ENCODE measurements around the gene ELAVL4.

DNA sequence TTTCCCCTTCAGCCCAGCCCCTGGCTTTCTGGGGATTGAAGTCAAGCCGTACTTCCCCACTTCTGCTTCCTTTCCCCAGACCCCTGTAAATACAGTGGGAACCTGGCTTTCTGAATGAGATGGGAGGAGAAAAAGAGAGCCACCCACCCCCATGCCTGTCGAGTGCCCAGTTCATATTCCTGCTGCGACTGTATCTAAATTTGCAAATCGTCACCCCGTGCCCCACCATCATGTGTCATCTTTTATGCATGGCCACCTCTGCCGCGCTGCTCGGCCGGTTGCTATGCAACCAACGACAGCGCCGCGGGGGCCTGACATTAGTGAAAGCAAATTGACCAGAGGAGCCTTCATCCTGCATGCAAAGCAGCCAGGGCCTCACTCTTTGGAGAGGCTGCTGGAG lies 143.0 kb downstream of the ELAVL4 start:
- TF ChIP-seq, protein P1, sequence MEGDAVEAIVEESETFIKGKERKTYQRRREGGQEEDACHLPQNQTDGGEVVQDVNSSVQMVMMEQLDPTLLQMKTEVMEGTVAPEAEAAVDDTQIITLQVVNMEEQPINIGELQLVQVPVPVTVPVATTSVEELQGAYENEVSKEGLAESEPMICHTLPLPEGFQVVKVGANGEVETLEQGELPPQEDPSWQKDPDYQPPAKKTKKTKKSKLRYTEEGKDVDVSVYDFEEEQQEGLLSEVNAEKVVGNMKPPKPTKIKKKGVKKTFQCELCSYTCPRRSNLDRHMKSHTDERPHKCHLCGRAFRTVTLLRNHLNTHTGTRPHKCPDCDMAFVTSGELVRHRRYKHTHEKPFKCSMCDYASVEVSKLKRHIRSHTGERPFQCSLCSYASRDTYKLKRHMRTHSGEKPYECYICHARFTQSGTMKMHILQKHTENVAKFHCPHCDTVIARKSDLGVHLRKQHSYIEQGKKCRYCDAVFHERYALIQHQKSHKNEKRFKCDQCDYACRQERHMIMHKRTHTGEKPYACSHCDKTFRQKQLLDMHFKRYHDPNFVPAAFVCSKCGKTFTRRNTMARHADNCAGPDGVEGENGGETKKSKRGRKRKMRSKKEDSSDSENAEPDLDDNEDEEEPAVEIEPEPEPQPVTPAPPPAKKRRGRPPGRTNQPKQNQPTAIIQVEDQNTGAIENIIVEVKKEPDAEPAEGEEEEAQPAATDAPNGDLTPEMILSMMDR (conservative IDR thresholded peaks at IDR 0.05 in 1 of 2, IDR thresholded peaks at IDR 0.05 in 1 of 2; ENCODE audit: low read depth in 1 of 2, low read length in 2 of 2), result no peak
- no peak for TF ChIP-seq EZH2 (IDR thresholded peaks at IDR 0.05; ENCODE audit: low read length, missing control alignments)
